Stromal cell of bone marrow (primary cell): ENCODE measurements around the gene AP5B1.

Experiments used
- DNase-seq: peaks from one replicate; pipeline ENCODE4 v3.0.0-alpha.2; 2012; ENCODE audit warnings: low read depth

AP5B1 gene

GRCh38 chr11:65780770-65781151, at the start of gene AP5B1:
Gene AP5B1 (minus strand): TSS chr11:65780976. CDS start chr11:65780591, 385 bp downstream.
- DNase-seq: peak; percentile 30

GRCh38 chr11:65829459-65829858, 48.7 kb upstream of the AP5B1 start:
- no peak for DNase-seq

- no peak for DNase-seq
Observed at GRCh38 chr11:65826984-65827735, 46.4 kb upstream of the AP5B1 start.

- DNase-seq: no peak
Observed at GRCh38 chr11:65822776-65823528, 42.2 kb upstream of the AP5B1 start.

- no peak for DNase-seq
Observed at GRCh38 chr11:65821107-65821506, 40.3 kb upstream of the AP5B1 start.

- peak; percentile 67 for DNase-seq
Observed at GRCh38 chr11:65817835-65818680, 37.3 kb upstream of the AP5B1 start.

GRCh38 chr11:65817312-65817834, 36.6 kb upstream of the AP5B1 start:
- DNase-seq: no peak

GRCh38 chr11:65816696-65817095, 35.9 kb upstream of the AP5B1 start:
- DNase-seq: no peak

GRCh38 chr11:65814986-65815565, 34.3 kb upstream of the AP5B1 start:
- no peak for DNase-seq

GRCh38 chr11:65814131-65814985, 33.6 kb upstream of the AP5B1 start:
- peak; percentile 15 for DNase-seq

- no peak for DNase-seq
Observed at GRCh38 chr11:65811764-65812475, 31.1 kb upstream of the AP5B1 start.

GRCh38 chr11:65810046-65810868, 29.5 kb upstream of the AP5B1 start:
- DNase-seq: no peak

GRCh38 chr11:65809496-65809895, 28.7 kb upstream of the AP5B1 start:
- DNase-seq: no peak

- no peak for DNase-seq
Observed at GRCh38 chr11:65808744-65809341, 28.1 kb upstream of the AP5B1 start.

- DNase-seq: no peak
Observed at GRCh38 chr11:65806979-65807378, 26.2 kb upstream of the AP5B1 start.

GRCh38 chr11:65803797-65804492, 23.2 kb upstream of the AP5B1 start:
- DNase-seq: no peak

- DNase-seq: no peak
Observed at GRCh38 chr11:65802841-65803240, 22.1 kb upstream of the AP5B1 start.
